ENCODE data around the gene ZNF417. TPM values are rescaled to one million over a fixed set of nuclear protein-coding genes. Genes with fewer than 3 reads are reported as not detected.

Gene ZNF417
- polyA plus RNA-seq, 1 donor (not counting 4 experiments of a cell fraction or from before 2014, with no cell fraction given), result 5.8 TPM

DNA sequence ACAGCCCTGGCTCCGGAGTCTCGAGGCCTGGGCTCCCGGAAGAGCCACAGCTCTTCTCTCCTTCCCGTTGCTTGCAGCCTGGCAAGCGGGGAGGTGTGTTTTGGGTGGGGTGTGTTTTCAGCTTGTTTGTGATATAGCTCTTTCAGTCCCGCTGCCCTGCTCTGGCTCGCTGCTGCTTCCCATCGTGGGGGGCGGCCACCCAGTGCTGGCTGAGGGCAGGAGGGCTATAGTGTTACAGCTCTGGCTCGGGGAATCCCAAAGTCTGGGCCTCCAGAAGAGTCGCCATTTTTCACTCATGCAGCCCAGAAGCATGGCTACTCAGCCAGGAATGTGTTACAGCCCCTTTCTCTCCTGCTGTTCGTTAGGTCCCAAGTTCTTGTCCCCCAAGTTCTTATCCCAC is 33.3 kb upstream of the ZNF417 start:
- TF ChIP-seq, protein P1, sequence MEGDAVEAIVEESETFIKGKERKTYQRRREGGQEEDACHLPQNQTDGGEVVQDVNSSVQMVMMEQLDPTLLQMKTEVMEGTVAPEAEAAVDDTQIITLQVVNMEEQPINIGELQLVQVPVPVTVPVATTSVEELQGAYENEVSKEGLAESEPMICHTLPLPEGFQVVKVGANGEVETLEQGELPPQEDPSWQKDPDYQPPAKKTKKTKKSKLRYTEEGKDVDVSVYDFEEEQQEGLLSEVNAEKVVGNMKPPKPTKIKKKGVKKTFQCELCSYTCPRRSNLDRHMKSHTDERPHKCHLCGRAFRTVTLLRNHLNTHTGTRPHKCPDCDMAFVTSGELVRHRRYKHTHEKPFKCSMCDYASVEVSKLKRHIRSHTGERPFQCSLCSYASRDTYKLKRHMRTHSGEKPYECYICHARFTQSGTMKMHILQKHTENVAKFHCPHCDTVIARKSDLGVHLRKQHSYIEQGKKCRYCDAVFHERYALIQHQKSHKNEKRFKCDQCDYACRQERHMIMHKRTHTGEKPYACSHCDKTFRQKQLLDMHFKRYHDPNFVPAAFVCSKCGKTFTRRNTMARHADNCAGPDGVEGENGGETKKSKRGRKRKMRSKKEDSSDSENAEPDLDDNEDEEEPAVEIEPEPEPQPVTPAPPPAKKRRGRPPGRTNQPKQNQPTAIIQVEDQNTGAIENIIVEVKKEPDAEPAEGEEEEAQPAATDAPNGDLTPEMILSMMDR (optimal IDR thresholded peaks at IDR 0.05 in 1 of 3, IDR thresholded peaks at IDR 0.05 in 1 of 3, conservative IDR thresholded peaks at IDR 0.05 in 1 of 3; ENCODE audit: extremely low read depth in 1 of 3, insufficient read depth in 2 of 3, low read length in 3 of 3), result no peak
- no peak for TF ChIP-seq EZH2 (IDR thresholded peaks at IDR 0.05; ENCODE audit: low read length)
- no peak for DNase-seq (ENCODE audit: low read depth, low spot score)
- Histone ChIP-seq H3K79me2 (ENCODE audit: control insufficient read depth, insufficient read depth, low read length) (peaks cover 26% of the 10 kb centered on the region), H3K9me3 (ENCODE audit: control insufficient read depth, low read depth, low read length) (peaks cover 4% of the 10 kb centered on the region), H3K27ac (ENCODE audit: control insufficient read depth, insufficient read depth, low read length) (no peak overlapping the region), H3K9me1 (ENCODE audit: control insufficient read depth, extremely low read depth, insufficient read depth, low read length) (no peaks in the 10 kb centered on the region), H3K4me1 (ENCODE audit: control insufficient read depth, extremely low read depth, insufficient read depth, low read length) (peaks cover 10% of the 10 kb centered on the region), H3K4me2 (ENCODE audit: control insufficient read depth, extremely low read depth, insufficient read depth, low read depth, low read length) (no peak overlapping the region), H3K9ac (ENCODE audit: control insufficient read depth, extremely low read depth, insufficient read depth, low read length) (no peak overlapping the region), H3K36me3 (ENCODE audit: control insufficient read depth in 2 of 2, extremely low read depth in 1 of 2, insufficient read depth in 2 of 2, low read length in 2 of 2) (no peaks in the 10 kb centered on the region), H3K27me3 (ENCODE audit: control insufficient read depth, extremely low read depth, insufficient read depth, low read length) (no peaks in the 10 kb centered on the region), H4K20me1 (ENCODE audit: control insufficient read depth, extremely low read depth, insufficient read depth, low read length) (no peaks in the 10 kb centered on the region), H3K4me3 (ENCODE audit: control insufficient read depth in 2 of 3, extremely low read depth in 1 of 3, insufficient read depth in 2 of 3, low read depth in 1 of 3, low read length in 3 of 3) (no peak overlapping the region), H2AFZ (ENCODE audit: control insufficient read depth, low read length) (no peak overlapping the region)
- no peak for FAIRE-seq
- dilution Hi-C loops (cut with MboI; ENCODE audit: extremely low pct_ligation_motif_present, low sequenced_read_pairs), result no loop called here

DNA sequence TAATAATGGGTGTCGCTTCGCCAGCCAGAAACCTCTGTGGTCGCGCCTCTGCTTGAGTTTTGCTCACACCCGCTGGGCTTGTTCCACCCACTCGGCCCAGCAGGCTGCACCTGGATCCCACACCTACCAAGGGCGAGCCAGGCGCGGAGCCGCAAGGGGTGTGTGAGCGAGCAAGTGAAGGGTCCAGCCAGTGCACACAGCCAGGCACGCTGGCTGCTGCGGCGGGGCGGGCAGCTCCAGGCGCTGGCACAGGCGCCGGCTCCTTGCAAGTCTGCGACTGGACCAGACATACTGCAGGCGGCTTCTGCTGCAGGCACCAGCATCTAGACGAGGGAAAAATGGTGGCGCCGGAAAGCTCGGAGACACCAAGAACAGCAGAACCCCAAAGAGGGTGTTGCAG is 32.9 kb upstream of the ZNF417 start:
- Histone ChIP-seq H2AFZ (ENCODE audit: control insufficient read depth, low read length) (no peak overlapping the region), H3K4me3 (ENCODE audit: control insufficient read depth in 2 of 3, extremely low read depth in 1 of 3, insufficient read depth in 2 of 3, low read depth in 1 of 3, low read length in 3 of 3) (no peak overlapping the region), H3K9ac (ENCODE audit: control insufficient read depth, extremely low read depth, insufficient read depth, low read length) (no peak overlapping the region), H3K27me3 (ENCODE audit: control insufficient read depth, extremely low read depth, insufficient read depth, low read length) (no peaks in the 10 kb centered on the region), H3K9me1 (ENCODE audit: control insufficient read depth, extremely low read depth, insufficient read depth, low read length) (no peaks in the 10 kb centered on the region), H4K20me1 (ENCODE audit: control insufficient read depth, extremely low read depth, insufficient read depth, low read length) (no peaks in the 10 kb centered on the region), H3K9me3 (ENCODE audit: control insufficient read depth, low read depth, low read length) (peaks cover 4% of the 10 kb centered on the region), H3K27ac (ENCODE audit: control insufficient read depth, insufficient read depth, low read length) (no peak overlapping the region), H3K4me2 (ENCODE audit: control insufficient read depth, extremely low read depth, insufficient read depth, low read depth, low read length) (no peak overlapping the region), H3K79me2 (ENCODE audit: control insufficient read depth, insufficient read depth, low read length) (peaks cover 30% of the 10 kb centered on the region), H3K36me3 (ENCODE audit: control insufficient read depth in 2 of 2, extremely low read depth in 1 of 2, insufficient read depth in 2 of 2, low read length in 2 of 2) (peaks cover 0 to under 1% of the 10 kb centered on the region in 2 experiments), H3K4me1 (ENCODE audit: control insufficient read depth, extremely low read depth, insufficient read depth, low read length) (peaks cover 10% of the 10 kb centered on the region)
- TF ChIP-seq EZH2 (IDR thresholded peaks at IDR 0.05; ENCODE audit: low read length), result no peak
- TF ChIP-seq, protein P1 (optimal IDR thresholded peaks at IDR 0.05 in 1 of 3, IDR thresholded peaks at IDR 0.05 in 1 of 3, conservative IDR thresholded peaks at IDR 0.05 in 1 of 3; ENCODE audit: extremely low read depth in 1 of 3, insufficient read depth in 2 of 3, low read length in 3 of 3), result no peak
- no peak for FAIRE-seq
- DNase-seq (ENCODE audit: low read depth, low spot score), result no peak
- dilution Hi-C loops (cut with MboI; ENCODE audit: extremely low pct_ligation_motif_present, low sequenced_read_pairs), result no loop called here

Data from keratinocyte (primary cell).